Neural crest cell (in vitro differentiated cells): Measurements from ENCODE around the gene HMGB1. TPM values are rescaled to one million over a fixed set of nuclear protein-coding genes. Genes with fewer than 3 reads are reported as not detected.

Experiments used
- DNase-seq: peaks from one replicate; pipeline ENCODE4 v3.0.0; 2021; ENCODE audit warnings: low read depth, mixed read lengths, low spot score
- H3K27ac Mint-ChIP-seq: one replicate; pipeline ENCODE4 v1.8.0; 2021; ENCODE audit warnings: mild to moderate bottlenecking, mixed read lengths; ENCODE audit not compliant: unreplicated experiment
- H3K27me3 Mint-ChIP-seq: 2 replicates; pipeline ENCODE4 v1.8.0; 2021; ENCODE audit warnings: low read depth, mild to moderate bottlenecking, mixed read lengths
- H3K36me3 Mint-ChIP-seq: 2 replicates; pipeline ENCODE4 v1.8.0; 2021; ENCODE audit warnings: low read depth, mild to moderate bottlenecking, mixed read lengths
- H3K4me1 Mint-ChIP-seq: 2 replicates; pipeline ENCODE4 v1.8.0; 2021; ENCODE audit warnings: mixed read lengths
- H3K4me3 Mint-ChIP-seq: one replicate; pipeline ENCODE4 v1.8.0; 2021; ENCODE audit warnings: mild to moderate bottlenecking, mixed read lengths
- H3K9me3 Mint-ChIP-seq: 2 replicates; pipeline ENCODE4 v1.8.0; 2021; ENCODE audit warnings: mixed read lengths
- CTCF ChIP-seq: fragments of 200-600 bp; sonication (generic); conservative IDR thresholded peaks from 2 replicates; pipeline ENCODE4 v1.5.0; 2021; ENCODE audit warnings: antibody characterized with exemption, mild to moderate bottlenecking
- total RNA-seq: library from RNA; stranded (reverse); gene quantifications from 2 replicates; pipeline ENCODE4 v1.2.1, GENCODE V29; 2021

The HMGB1 gene
- total RNA-seq, 1 donor from 2014 or later = 735 TPM

- DNase-seq = no peak
- TF ChIP-seq CTCF = no peak
- Mint-ChIP-seq H3K9me3 (no peaks in the 10 kb centered on the region), H3K36me3 (no peaks in the 10 kb centered on the region), H3K4me1 (peaks cover 15% of the 10 kb centered on the region), H3K27me3 (no peaks in the 10 kb centered on the region), H3K27ac (no peak overlapping the region), H3K4me3 (no peak overlapping the region)
Measured at GRCh38 chr13:30409886-30410704, 55.6 kb downstream of the HMGB1 start.

- Mint-ChIP-seq H3K4me3 (peak overlapping the region; percentile 52), H3K27me3 (no peaks in the 10 kb centered on the region), H3K36me3 (no peaks in the 10 kb centered on the region), H3K9me3 (no peaks in the 10 kb centered on the region), H3K4me1 (peaks cover 15% of the 10 kb centered on the region), H3K27ac (no peak overlapping the region)
- TF ChIP-seq CTCF = peak; percentile 79
- DNase-seq = peak; percentile 97
Measured at GRCh38 chr13:30408319-30409101, 57.2 kb downstream of the HMGB1 start.

GRCh38 chr13:30406779-30407416, 58.8 kb downstream of the HMGB1 start:
- no peak overlapping the region for H3K27ac Mint-ChIP-seq
- no peaks in the 10 kb centered on the region for H3K27me3 Mint-ChIP-seq
- peaks cover 15% of the 10 kb centered on the region for H3K4me1 Mint-ChIP-seq
- no peaks in the 10 kb centered on the region for H3K36me3 Mint-ChIP-seq
- DNase-seq = no peak
- H3K9me3 Mint-ChIP-seq = no peaks in the 10 kb centered on the region
- TF ChIP-seq CTCF = no peak
- H3K4me3 Mint-ChIP-seq = no peak overlapping the region

Other genes starting within 250 kb of the HMGB1 start
- gene KATNAL1, start 158.4 kb downstream of the HMGB1 start, total RNA-seq = 29.1 and 32.1 TPM in 2 replicates
- gene UBE2L5, start 43.4 kb downstream of the HMGB1 start, total RNA-seq = not detected in 2 replicates
- gene USPL1, start 152.0 kb upstream of the HMGB1 start, total RNA-seq = 24.9 and 26.8 TPM in 2 replicates